Activated T-helper 1 cell treated with anti-CD3 and anti-CD28 coated beads, Interleukin-12 subunit alpha, Interleukin-12 subunit beta, Interleukin-2, Interleukin-4 antibody, amounts not matched to agents 30 ng/mL and 10 ng/mL and 1 ng/mL, durations not matched to agents 14 hours and 24 hours and 36 hours (primary cell): ENCODE data around the gene CFAP74. TPM values are rescaled to one million over a fixed set of nuclear protein-coding genes. Genes with fewer than 3 reads are reported as not detected.
"Not testable (repeated sequence)": the region's sequence is repeated elsewhere in the genome, so short reads cannot be mapped to it uniquely, and the experiment has no call there.

Experiments used
- DNase-seq: peaks from one replicate; pipeline ENCODE4 v3.0.0; 2021; ENCODE audit warnings: low spot score
- H3K27ac Mint-ChIP-seq: one replicate; pipeline ENCODE4 v1.8.0; 2021; ENCODE audit warnings: mild to moderate bottlenecking, mixed read lengths
- H3K27me3 Mint-ChIP-seq: one replicate; pipeline ENCODE4 v1.8.0; 2022; ENCODE audit warnings: mild to moderate bottlenecking, moderate library complexity, mixed read lengths; ENCODE audit not compliant: insufficient read depth
- H3K36me3 Mint-ChIP-seq: one replicate; pipeline ENCODE4 v1.8.0; 2021; ENCODE audit warnings: low read depth, mixed read lengths
- H3K4me1 Mint-ChIP-seq: one replicate; pipeline ENCODE4 v1.8.0; 2021; ENCODE audit warnings: low read depth, mixed read lengths
- H3K4me3 Mint-ChIP-seq: one replicate; pipeline ENCODE4 v1.8.0; 2021; ENCODE audit warnings: mild to moderate bottlenecking, moderate library complexity, mixed read lengths
- H3K9me3 Mint-ChIP-seq: one replicate; pipeline ENCODE4 v1.8.0; 2021; ENCODE audit warnings: mixed read lengths
- intact Hi-C: fragments of 100-400 bp; cut with micrococcal nuclease; formaldehyde crosslinking; loops from one replicate; pipeline ENCODE4 v1.15.1; 2024
- total RNA-seq: library from RNA; stranded (reverse); gene quantifications from 2 replicates; pipeline ENCODE4 v1.2.3, GENCODE V29; 2022

CFAP74 gene
- total RNA-seq, 1 donor from 2014 or later: not detected

DNA sequence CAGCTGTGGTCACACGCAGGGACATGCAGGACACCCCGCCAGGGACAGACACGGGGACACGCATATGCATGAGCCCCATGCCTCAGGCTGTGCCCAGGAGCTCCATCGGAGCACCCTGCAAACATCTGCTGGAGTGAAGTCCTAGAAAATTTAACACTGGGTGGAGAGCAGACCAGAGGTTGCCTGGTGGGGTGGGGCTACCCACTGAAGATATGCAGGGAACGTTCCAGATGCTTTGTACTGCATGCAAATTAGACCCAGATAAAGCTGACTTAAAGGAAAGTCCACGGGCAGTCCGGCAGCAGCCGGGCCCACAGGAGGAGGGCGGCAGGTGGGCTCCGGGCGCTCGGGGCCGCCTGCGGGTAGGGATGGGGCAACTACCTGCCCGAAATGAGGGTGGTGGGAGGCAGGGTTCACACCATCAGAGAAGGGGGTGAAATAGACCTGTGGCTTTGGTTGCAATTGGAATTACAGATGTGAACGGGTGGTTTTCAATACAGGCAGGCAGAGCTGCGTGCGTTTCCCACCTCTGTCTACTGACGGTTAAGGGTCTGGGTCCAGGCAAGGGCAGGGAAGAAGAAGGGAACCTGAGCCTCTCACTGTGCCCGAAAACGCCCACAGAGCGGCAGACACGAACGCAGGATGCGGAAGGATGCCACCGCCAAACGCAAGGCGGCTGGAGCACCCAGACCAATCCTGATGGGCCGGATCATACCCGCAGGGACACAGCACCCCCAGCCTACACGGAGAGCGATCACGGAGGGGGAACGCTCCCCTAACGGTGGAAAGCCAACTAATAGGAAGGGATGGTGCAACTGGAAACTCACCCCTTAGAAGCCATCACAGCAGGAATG lies 21.0 kb downstream of the CFAP74 start:
- intact Hi-C loops: no loop called here
- no peaks in the 10 kb centered on the region for H3K27me3 Mint-ChIP-seq
- no peaks in the 10 kb centered on the region for H3K4me1 Mint-ChIP-seq
- H3K9me3 Mint-ChIP-seq: peaks cover 14% of the 10 kb centered on the region
- no peak overlapping the region for H3K27ac Mint-ChIP-seq
- no peaks in the 10 kb centered on the region for H3K36me3 Mint-ChIP-seq
- H3K4me3 Mint-ChIP-seq: no peak overlapping the region
- DNase-seq: no peak

DNA sequence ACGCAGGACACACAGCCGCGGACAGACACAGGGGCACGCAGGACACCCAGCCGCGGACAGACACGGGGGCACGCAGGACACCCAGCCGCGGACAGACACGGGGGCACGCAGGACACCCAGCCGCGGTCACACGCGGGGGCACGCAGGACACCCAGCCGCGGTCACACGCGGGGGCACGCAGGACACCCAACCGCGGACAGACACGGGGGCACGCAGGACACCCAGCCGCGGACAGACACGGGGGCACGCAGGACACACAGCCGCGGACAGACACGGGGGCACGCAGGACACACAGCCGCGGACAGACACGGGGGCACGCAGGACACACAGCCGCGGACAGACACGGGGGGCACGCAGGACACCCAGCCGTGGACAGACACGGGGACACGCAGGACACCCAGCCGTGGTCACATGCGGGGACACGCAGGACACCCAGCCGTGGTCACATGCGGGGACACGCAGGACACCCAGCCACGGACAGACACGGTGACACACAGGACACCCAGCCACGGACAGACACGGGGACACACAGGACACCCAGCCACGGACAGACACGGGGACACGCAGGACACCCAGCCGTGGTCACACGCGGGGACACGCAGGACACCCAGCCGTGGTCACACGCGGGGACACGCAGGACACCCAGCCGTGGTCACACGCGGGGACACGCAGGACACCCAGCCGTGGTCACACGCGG lies 21.8 kb downstream of the CFAP74 start:
- H3K36me3 Mint-ChIP-seq, H3K27me3 Mint-ChIP-seq, intact Hi-C loops, H3K4me3 Mint-ChIP-seq, H3K4me1 Mint-ChIP-seq, H3K27ac Mint-ChIP-seq, DNase-seq: not testable (repeated sequence)
- peaks cover 14% of the 10 kb centered on the region for H3K9me3 Mint-ChIP-seq

DNA sequence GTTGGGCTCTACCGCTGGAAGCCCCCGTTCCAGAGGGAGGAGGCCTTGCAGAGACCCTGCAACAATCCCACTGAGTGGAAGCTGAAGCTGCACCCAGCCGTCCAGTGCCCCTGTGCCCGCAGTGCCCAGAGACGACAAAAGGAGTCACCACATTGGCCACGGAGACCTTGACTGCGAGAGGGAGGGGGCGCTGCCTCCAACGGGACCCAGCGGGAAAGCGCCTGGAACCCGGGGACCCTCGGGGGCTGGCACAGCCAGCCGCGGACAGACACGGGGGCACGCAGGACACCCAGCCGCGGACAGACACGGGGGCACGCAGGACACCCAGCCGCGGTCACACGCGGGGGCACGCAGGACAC lies 22.5 kb downstream of the CFAP74 start:
- Mint-ChIP-seq H3K4me3 (no peak overlapping the region), H3K27ac (no peak overlapping the region), H3K4me1 (no peaks in the 10 kb centered on the region), H3K36me3 (no peaks in the 10 kb centered on the region), H3K9me3 (peaks cover 14% of the 10 kb centered on the region), H3K27me3 (no peaks in the 10 kb centered on the region)
- no peak for DNase-seq
- intact Hi-C loops: no loop called here

DNA sequence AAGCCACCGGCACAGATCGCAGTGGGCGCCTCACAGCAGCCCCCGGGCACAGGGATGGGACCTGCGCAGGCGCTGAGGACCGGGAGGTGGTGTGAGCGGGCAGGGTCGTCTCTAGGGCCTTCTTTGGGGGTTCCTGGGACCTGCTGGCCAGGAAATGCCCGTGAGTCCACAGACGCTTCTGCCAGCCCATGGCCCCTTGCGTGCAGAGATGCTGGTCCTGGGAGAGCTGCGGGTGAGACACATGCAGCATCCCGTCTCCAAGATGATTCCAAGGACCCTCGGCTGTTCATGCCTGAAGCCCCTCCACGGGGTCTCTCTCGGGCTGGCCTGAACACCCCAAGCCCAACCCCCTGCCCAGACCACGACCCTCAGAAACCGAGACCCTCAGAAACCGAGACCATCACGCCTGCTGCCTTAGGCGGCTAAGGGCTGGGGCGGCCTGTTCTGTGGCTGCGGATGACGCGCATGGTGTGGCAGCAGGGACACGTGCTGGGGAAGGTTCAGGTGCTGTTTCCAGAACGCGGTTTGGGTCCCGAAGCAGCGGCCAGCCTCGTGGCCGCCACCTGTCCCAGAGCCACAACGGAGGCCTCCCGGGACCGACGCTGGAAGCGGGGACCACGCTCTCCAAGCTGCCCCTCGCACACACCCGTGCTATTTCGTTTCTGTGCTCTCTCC lies 23.0 kb downstream of the CFAP74 start:
- no peak overlapping the region for H3K4me3 Mint-ChIP-seq
- H3K27ac Mint-ChIP-seq: no peak overlapping the region
- DNase-seq: no peak
- peaks cover 14% of the 10 kb centered on the region for H3K9me3 Mint-ChIP-seq
- no peaks in the 10 kb centered on the region for H3K27me3 Mint-ChIP-seq
- H3K4me1 Mint-ChIP-seq: no peaks in the 10 kb centered on the region
- H3K36me3 Mint-ChIP-seq: no peaks in the 10 kb centered on the region
- intact Hi-C loops: no loop called here

DNA sequence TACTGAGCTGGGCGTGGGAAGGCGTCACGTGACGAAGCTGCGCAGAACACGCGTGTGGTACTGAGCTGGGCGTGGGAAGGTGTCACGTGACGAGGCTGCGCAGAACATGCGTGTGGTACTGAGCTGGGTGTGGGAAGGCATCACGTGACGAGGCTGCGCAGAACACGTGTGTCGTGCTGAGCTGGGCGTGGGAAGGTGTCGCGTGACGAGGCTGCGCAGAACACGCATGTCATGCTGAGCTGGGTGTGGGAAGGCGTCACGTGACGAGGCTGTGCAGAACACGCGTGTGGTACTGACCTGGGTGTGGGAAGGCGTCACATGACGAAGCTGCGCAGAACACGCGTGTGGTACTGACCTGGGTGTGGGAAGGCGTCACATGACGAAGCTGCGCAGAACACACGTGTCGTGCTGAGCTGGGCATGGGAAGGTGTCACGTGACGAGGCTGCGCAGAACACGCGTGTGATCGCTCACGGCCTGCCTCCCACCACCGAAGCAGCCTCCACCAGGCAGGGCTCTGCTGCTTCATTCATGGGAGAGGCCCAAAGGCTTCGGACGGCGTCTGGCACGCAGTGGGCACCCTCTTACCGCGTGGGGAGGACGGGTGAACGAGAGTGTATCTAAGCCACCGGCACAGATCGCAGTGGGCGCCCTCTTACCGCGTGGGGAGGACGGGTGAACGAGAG lies 24.0 kb downstream of the CFAP74 start:
- Mint-ChIP-seq H3K4me1 (no peaks in the 10 kb centered on the region), H3K36me3 (no peaks in the 10 kb centered on the region), H3K9me3 (peaks cover 14% of the 10 kb centered on the region), H3K27ac (no peak overlapping the region), H3K27me3 (no peaks in the 10 kb centered on the region), H3K4me3 (no peak overlapping the region)
- DNase-seq: no peak
- intact Hi-C loops: no loop called here

DNA sequence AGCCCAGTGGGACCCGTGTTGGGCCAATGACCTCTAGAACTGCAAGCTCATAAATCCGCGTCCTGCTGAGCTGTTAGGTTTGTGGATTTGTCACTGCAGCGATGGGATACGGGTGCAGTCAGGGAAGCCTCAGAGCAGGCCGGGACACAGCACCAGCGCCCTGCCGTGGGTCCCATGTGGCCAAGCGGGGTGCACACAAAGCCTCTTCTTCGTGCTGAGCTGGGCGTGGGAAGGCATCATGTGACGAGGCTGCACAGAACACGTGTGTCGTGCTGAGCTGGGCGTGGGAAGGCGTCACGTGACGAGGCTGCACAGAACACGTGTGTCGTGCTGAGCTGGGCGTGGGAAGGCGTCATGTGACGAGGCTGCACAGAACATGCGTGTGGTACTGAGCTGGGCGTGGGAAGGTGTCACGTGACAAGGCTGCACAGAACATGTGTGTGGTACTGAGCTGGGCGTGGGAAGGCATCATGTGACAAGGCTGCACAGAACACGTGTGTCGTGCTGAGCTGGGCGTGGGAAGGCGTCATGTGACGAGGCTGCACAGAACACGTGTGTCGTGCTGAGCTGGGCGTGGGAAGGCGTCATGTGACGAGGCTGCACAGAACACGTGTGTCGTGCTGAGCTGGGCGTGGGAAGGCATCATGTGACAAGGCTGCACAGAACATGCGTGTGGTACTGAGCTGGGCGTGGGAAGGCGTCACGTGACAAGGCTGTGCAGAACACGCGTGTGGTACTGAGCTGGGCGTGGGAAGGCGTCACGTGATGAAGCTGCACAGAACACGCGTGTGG lies 24.7 kb downstream of the CFAP74 start:
- H3K4me3 Mint-ChIP-seq, H3K36me3 Mint-ChIP-seq, intact Hi-C loops, H3K27me3 Mint-ChIP-seq, H3K4me1 Mint-ChIP-seq, H3K27ac Mint-ChIP-seq, DNase-seq: not testable (repeated sequence)
- H3K9me3 Mint-ChIP-seq: peaks cover 14% of the 10 kb centered on the region

DNA sequence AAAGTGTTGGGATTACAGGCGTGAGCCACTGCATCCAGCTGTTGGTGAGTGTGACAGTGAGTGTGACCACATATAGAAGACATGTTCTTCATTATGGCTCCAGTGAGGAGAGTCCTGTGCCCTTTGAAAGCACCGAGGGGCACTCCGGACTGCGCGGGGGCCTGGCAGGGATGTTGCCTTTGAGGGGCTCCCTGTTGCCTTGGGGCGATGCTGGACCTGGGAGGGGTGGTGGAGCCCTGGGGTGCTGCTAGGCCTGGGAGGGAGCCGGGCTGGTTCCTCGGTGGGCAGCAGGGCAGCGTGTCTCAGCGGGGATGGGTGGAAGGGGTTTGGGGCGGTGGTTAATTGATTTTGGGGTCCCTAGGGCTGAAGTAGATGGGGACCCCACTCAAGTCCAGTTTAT lies 25.5 kb downstream of the CFAP74 start:
- no peak for DNase-seq
- H3K4me3 Mint-ChIP-seq: no peak overlapping the region
- no peaks in the 10 kb centered on the region for H3K4me1 Mint-ChIP-seq
- H3K9me3 Mint-ChIP-seq: peaks cover 14% of the 10 kb centered on the region
- intact Hi-C loops: no loop called here
- no peaks in the 10 kb centered on the region for H3K36me3 Mint-ChIP-seq
- H3K27ac Mint-ChIP-seq: no peak overlapping the region
- H3K27me3 Mint-ChIP-seq: no peaks in the 10 kb centered on the region

DNA sequence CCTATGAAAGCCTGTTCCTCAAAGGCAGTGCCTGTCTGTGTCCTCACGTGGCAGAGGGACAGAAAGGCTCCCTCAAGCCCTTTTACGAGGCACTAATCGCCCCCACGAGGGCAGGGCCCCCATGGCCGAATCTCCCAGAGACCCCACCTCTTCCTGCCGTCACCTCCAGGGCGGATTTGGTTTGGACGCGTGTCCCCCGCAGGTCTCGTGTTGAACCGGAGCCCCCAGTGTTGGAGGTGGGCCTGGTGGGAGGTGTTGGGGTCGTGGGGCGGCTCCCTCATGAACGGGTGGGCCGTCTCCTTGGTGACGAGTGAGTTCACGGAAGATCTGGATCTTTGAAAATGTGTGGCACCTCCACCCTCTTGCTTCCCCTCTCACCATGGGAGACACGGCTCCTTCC lies 27.6 kb downstream of the CFAP74 start:
- H3K4me1 Mint-ChIP-seq: no peaks in the 10 kb centered on the region
- no peak for DNase-seq
- peaks cover 1% of the 10 kb centered on the region for H3K27me3 Mint-ChIP-seq
- intact Hi-C loops: no loop called here
- no peaks in the 10 kb centered on the region for H3K36me3 Mint-ChIP-seq
- H3K4me3 Mint-ChIP-seq: no peak overlapping the region
- H3K9me3 Mint-ChIP-seq: peaks cover 20% of the 10 kb centered on the region
- no peak overlapping the region for H3K27ac Mint-ChIP-seq

DNA sequence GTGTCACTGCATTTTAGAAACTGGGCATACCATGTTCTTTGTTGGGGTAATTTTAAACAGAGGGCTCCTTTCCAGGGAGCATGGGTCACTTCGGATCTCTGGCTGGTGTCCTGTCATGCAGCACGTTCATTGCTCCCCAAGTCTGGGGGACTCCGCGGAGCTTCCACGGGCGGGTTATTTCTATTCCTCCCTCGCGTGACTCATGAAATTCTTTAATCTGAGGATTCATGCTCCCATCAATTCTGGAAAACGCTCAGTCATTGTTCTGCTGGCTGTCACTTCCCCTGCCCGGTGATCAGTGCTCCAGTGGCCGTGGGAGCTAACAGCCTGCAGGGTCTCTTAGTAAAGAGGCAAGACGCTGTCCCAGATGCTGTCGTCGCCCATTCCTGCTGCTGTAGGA lies 28.1 kb downstream of the CFAP74 start:
- no peak for DNase-seq
- intact Hi-C loops: no loop called here
- no peaks in the 10 kb centered on the region for H3K4me1 Mint-ChIP-seq
- H3K9me3 Mint-ChIP-seq: peaks cover 21% of the 10 kb centered on the region
- no peak overlapping the region for H3K27ac Mint-ChIP-seq
- no peak overlapping the region for H3K4me3 Mint-ChIP-seq
- peaks cover 1% of the 10 kb centered on the region for H3K27me3 Mint-ChIP-seq
- H3K36me3 Mint-ChIP-seq: no peaks in the 10 kb centered on the region

DNA sequence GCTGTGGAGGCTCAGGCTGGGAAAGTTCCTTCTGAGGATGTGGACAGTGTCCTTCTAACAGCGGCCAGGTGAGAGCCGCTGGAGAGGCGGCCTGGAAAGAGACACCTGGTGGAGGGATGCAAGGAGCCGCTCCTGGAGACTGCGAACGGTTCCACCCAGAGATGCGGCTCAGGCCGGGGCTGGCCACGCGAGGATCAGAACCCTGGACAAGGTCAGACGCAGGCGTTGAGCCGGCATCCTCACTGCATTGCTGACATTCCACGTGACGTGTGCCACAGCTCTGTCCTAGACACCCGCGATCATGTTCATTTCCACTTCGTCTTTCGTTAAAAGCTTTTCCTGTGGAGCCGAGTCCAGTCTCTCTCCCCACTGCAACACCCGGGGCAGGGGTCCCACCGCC lies 28.8 kb downstream of the CFAP74 start:
- no peak overlapping the region for H3K27ac Mint-ChIP-seq
- DNase-seq: no peak
- no peaks in the 10 kb centered on the region for H3K36me3 Mint-ChIP-seq
- H3K9me3 Mint-ChIP-seq: peaks cover 21% of the 10 kb centered on the region
- intact Hi-C loops: no loop called here
- no peak overlapping the region for H3K4me3 Mint-ChIP-seq
- peaks cover 1% of the 10 kb centered on the region for H3K27me3 Mint-ChIP-seq
- no peaks in the 10 kb centered on the region for H3K4me1 Mint-ChIP-seq

DNA sequence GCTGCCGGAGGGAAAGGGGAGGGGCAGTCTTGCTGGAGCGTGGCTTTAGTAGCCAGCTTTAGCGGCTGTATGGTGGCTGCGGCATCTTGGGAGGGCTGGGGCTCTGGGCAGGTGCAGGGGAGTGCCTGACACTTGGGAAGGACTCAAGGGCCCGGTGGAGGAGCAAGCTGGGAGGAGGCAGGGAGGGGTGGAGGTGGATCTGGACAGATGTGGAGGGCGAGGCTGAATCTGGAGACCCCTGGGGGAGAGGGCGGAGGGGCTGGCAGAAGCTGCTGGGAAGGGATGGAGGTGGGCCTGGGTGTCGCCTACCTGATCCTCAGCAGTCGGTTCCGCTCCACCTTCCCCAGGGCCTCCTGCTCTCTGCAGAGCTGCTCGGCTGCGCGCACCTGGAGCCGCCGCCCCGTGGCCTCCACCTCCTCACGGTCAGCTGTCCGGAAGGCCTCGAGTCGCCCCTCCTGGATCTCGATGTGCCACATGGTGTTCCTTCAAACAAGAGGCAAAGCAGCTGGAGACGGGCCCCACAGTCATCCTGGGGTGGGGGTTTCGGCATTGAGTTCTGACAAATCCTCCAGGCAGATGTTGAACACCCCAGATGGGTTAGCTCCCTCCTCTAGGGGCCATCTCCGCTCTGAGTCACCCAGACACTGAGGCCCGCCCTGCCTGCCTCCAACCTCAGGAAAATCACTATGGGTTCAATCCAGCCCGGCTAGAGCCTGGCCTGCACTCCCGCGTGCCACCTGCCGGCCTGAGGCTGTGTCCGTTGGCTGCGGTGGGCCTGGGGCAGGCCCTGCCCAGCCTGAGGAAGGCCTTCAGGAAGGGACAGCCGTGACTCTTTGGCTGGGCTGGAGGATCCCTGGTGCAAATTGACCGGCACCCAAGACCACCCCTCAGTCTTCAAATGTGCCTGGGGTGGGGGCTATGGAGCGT lies 29.6 kb downstream of the CFAP74 start:
- H3K4me1 Mint-ChIP-seq: no peaks in the 10 kb centered on the region
- no peaks in the 10 kb centered on the region for H3K36me3 Mint-ChIP-seq
- no peak overlapping the region for H3K4me3 Mint-ChIP-seq
- peaks cover 12% of the 10 kb centered on the region for H3K9me3 Mint-ChIP-seq
- peaks cover 1% of the 10 kb centered on the region for H3K27me3 Mint-ChIP-seq
- intact Hi-C loops: no loop called here
- DNase-seq: no peak
- H3K27ac Mint-ChIP-seq: no peak overlapping the region
